Osteoblast (primary cell): ENCODE data around the gene LMAN1L. TPM values are rescaled to one million over a fixed set of nuclear protein-coding genes. Genes with fewer than 3 reads are reported as not detected.

Experiments
- DNase-seq: peaks from one replicate; pipeline ENCODE4 v3.0.0; 2011; ENCODE audit warnings: low spot score, mixed read lengths; ENCODE audit not compliant: insufficient read length; ENCODE audit errors: missing footprints
- H2AFZ ChIP-seq: 2 replicates; pipeline ENCODE4 v1.6.0; 2011; ENCODE audit warnings: mild to moderate bottlenecking, low read length
- H3K27ac ChIP-seq: 2 replicates; pipeline ENCODE4 v1.5.1; 2011; ENCODE audit warnings: mild to moderate bottlenecking, low read depth, low read length, moderate library complexity
- H3K27me3 ChIP-seq: 2 replicates; pipeline ENCODE4 v1.6.0; 2012; ENCODE audit warnings: mild to moderate bottlenecking, control low read depth, inconsistent platforms, low read length, moderate library complexity; ENCODE audit not compliant: insufficient read depth
- H3K36me3 ChIP-seq: 2 replicates; pipeline ENCODE4 v1.5.1; 2011; ENCODE audit warnings: mild to moderate bottlenecking, low read length, control low read depth, moderate library complexity; ENCODE audit not compliant: insufficient read depth
- H3K4me1 ChIP-seq: 2 replicates; pipeline ENCODE4 v1.5.1; 2011; ENCODE audit warnings: mild to moderate bottlenecking, low read length, control low read depth, moderate library complexity; ENCODE audit not compliant: insufficient read depth
- H3K4me2 ChIP-seq: 2 replicates; pipeline ENCODE4 v1.6.0; 2011; ENCODE audit warnings: mild to moderate bottlenecking, low read length; ENCODE audit not compliant: insufficient read depth
- H3K4me3 ChIP-seq: fragments of 200-600 bp; sonication (generic); 3 replicates; pipeline ENCODE4 v1.5.1; 2012; ENCODE audit warnings: mild to moderate bottlenecking, low read length, inconsistent platforms; ENCODE audit not compliant: insufficient read depth
- H3K79me2 ChIP-seq: 2 replicates; pipeline ENCODE4 v1.6.0; 2012; ENCODE audit warnings: mild to moderate bottlenecking, low read length, control low read depth, inconsistent platforms; ENCODE audit not compliant: insufficient read depth
- H3K9me3 ChIP-seq: 2 replicates; pipeline ENCODE4 v1.5.1; 2011; ENCODE audit warnings: low read depth, low read length, control low read depth
- H4K20me1 ChIP-seq: 2 replicates; pipeline ENCODE4 v1.6.0; 2012; ENCODE audit warnings: mild to moderate bottlenecking, low read length, control low read depth; ENCODE audit not compliant: insufficient read depth
- small RNA-seq: library from RNA; depleted of rRNA; stranded (forward); fragments of <200 nt; gene quantifications from one replicate; pipeline ENCODE3, GENCODE V24; 2012
- total RNA-seq: library from RNA; depleted of rRNA; stranded (reverse); fragments of >200 nt; gene quantifications from 2 replicates; pipeline ENCODE4 v1.2.3, GENCODE V29; 2012
- TF ChIP-seq, protein P1 (sequence below): IDR thresholded peaks from 2 replicates; pipeline ENCODE4 v1.5.1; 2011; ENCODE audit warnings: mild to moderate bottlenecking, low read depth, low read length, moderate library complexity; ENCODE audit errors: extremely low read depth

The LMAN1L gene
- total RNA-seq, 1 donor = not detected

DNA sequence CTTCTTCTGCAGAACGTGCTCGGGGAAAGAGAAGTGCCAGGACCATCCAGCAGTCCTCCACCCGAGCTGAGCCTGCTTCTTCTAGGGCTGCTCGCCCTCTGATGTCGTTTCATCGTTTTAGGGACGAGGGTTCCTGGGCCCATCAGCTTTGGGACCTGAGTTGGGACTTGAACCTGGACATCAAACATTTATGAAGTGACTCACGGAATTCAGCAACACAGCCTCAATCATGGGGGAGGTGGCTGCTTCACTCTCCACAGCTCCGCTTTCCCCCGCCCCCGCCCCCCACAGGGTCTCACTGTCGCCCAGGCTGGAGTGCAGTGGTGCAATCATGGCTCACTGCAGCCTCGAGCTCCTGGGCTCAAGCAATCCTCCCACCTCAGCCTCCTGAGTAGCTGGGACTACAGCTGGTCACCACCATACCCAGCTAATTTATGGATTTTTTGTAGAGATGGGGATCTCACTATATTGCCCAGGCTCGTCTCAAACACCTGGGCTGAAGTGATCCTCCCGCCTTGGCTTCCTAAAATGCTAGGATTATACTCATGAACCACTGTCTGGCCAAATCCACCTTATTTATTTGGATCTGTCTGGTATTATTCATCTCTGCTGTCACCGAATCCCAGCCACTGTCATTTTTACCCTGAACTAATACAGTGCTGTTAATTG, 61.3 kb downstream of the LMAN1L start:
- no peak for DNase-seq
- TF ChIP-seq, protein P1, sequence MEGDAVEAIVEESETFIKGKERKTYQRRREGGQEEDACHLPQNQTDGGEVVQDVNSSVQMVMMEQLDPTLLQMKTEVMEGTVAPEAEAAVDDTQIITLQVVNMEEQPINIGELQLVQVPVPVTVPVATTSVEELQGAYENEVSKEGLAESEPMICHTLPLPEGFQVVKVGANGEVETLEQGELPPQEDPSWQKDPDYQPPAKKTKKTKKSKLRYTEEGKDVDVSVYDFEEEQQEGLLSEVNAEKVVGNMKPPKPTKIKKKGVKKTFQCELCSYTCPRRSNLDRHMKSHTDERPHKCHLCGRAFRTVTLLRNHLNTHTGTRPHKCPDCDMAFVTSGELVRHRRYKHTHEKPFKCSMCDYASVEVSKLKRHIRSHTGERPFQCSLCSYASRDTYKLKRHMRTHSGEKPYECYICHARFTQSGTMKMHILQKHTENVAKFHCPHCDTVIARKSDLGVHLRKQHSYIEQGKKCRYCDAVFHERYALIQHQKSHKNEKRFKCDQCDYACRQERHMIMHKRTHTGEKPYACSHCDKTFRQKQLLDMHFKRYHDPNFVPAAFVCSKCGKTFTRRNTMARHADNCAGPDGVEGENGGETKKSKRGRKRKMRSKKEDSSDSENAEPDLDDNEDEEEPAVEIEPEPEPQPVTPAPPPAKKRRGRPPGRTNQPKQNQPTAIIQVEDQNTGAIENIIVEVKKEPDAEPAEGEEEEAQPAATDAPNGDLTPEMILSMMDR = no peak
- Histone ChIP-seq H3K4me3 (peak overlapping the region; percentile 96), H3K4me2 (peak overlapping the region; percentile 100), H3K27me3 (peaks cover 7% of the 10 kb centered on the region), H3K27ac (peak overlapping the region; percentile 45), H4K20me1 (peaks cover 25% of the 10 kb centered on the region), H3K9me3 (no peaks in the 10 kb centered on the region), H2AFZ (peak overlapping the region; percentile 95), H3K79me2 (peaks cover 39% of the 10 kb centered on the region), H3K36me3 (no peaks in the 10 kb centered on the region), H3K4me1 (peaks cover 12% of the 10 kb centered on the region)

Small RNA genes within 50 kb of the gene (small RNA-seq; reads per million reads assigned to genes)
- gene CPLX3 (not detected), gene MIR4513 (not detected), gene MIR6882 (1.6 reads per million, percentile 54 among the genes with 10 or more reads in this experiment)

Other genes with a start within 250 kb of the LMAN1L start
- gene CLK3, start 197.0 kb upstream of the LMAN1L start, total RNA-seq = 42.7 and 47.0 TPM in 2 replicates
- gene EDC3, start 116.8 kb upstream of the LMAN1L start, total RNA-seq = 9.8 and 11.2 TPM in 2 replicates
- 0.36 TPM in 1 of 2 replicates, not detected in the other for gene CYP1A1, start 87.3 kb upstream of the LMAN1L start, total RNA-seq
- gene CYP1A2, start 64.0 kb upstream of the LMAN1L start, total RNA-seq = not detected in 2 replicates
- gene CSK, start 30.8 kb upstream of the LMAN1L start, total RNA-seq = 30.6 and 31.5 TPM in 2 replicates
- not detected in 2 replicates for gene CPLX3, start 13.8 kb downstream of the LMAN1L start, total RNA-seq
- 19.4 and 21.4 TPM in 2 replicates for gene ULK3, start 30.3 kb downstream of the LMAN1L start, total RNA-seq
- gene SCAMP2, start 60.5 kb downstream of the LMAN1L start, total RNA-seq = 23.9 and 28.3 TPM in 2 replicates
- 33.9 and 54.3 TPM in 2 replicates for gene MPI, start 77.2 kb downstream of the LMAN1L start, total RNA-seq
- 36.6 and 46.3 TPM in 2 replicates for gene FAM219B, start 94.0 kb downstream of the LMAN1L start, total RNA-seq
- gene COX5A, start 125.2 kb downstream of the LMAN1L start, total RNA-seq = 27.1 and 38.9 TPM in 2 replicates
- gene RPP25, start 143.9 kb downstream of the LMAN1L start, total RNA-seq = 6.2 and 6.9 TPM in 2 replicates
- gene SCAMP5, start 182.7 kb downstream of the LMAN1L start, total RNA-seq = 0.88 and 1.8 TPM in 2 replicates
- 5.6 and 6.5 TPM in 2 replicates for gene PPCDC, start 210.8 kb downstream of the LMAN1L start, total RNA-seq